NCI-H1105 treated with DMSO at 0.1 percent for 48 hours (cell line): ENCODE measurements around the gene PSMB8.
"Not testable (repeated sequence)": the region's sequence is repeated elsewhere in the genome, so short reads cannot be mapped to it uniquely, and the experiment has no call there.

Source experiments
- DNase-seq: peaks from one replicate; lab custom pipeline; 2025; lab: John Stamatoyannopoulos, UW

The PSMB8 gene

DNA sequence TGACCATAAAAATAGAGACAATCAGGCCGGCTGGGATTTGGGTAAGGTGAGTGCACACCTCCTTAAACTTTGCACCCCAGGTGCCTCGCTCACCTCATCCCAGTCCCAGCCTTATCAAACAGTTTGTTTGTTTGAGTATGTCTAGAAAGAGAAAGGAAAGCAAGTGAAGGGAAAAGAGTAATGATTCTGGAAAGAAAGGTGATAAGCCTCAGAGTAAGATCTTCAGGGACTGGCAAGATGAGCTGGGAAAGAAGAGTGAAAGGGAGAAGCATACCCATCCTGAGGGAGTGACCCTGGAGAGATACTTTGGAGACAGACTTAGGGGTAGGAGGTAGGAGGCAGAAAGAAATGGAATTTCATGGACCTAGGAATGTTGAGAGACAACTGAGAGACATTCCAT lies 7.0 kb downstream of the PSMB8 start:
- DNase-seq = no peak

DNA sequence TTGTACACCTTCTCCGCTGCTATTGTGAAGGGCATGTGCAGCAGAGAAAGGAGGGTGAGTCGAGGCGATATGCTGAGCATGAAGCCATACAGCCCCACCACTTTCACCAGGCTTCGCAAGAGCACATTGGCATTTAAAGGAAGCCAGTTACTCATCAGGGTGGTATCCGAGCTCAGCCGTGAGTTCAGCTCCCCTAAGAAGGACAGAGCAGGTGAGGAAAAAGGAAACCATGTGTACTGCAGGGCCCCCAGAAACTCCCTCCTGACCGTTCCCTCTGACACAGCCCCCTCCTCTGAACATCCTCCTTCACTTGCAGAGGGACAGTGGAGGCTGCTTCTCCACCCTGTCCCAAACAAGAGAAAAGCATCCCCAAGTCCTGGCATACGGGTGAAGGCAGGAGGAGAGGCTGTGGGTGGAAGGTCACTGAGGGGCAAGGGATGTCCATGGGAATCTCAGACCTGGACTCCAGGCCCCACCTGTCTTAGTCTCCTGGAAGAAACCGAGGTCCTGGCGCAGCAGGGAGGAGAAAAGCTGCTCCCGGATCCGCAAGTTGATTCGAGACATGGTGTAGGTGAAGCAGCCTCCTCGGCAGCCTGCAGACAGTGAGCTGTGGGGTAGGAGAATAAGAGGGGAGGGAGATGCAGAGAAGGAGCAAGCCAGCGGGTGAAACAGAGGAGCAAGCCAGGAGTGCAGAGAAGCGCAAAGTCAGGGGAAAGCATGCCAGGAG lies 8.5 kb downstream of the PSMB8 start:
- no peak for DNase-seq

DNA sequence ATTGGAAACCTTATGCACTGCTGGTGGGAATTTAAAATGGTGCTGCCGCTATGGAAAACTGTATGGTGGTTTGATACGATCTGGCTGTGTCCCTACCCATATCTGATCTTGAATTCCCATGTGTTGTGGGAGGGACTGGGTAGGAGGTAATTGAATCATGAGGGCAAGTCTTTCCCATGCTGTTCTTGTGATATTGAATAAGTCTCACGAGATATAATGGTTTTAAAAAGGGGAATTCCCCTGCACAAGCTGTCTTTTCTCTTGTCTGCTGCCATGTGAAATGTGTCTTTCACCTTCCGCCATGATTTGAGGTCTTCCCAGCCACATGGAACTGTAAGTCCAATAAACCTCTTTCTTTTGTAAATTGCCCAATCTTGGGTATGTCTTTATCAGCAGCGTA lies 10.2 kb downstream of the PSMB8 start:
- DNase-seq = no peak

DNA sequence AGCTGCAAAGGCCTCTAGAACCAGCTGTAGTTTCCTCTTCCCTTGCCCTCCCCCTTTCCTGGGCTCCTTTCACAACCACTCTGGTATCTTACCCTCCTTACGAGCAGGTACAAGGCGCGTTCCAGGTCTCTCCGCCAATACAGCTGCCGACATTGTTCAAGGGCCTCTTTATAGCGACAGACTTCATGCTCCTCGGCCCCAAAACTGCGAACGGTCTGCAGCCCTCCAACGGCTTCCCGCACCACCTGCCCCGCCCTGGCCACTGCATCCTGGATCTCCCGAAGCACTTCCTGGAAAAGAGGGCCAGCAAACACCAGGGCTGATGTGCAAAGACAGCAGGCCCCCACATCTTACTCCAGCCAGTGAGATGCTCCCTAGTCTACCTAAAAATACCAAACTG lies 11.3 kb downstream of the PSMB8 start:
- DNase-seq = no peak

DNA sequence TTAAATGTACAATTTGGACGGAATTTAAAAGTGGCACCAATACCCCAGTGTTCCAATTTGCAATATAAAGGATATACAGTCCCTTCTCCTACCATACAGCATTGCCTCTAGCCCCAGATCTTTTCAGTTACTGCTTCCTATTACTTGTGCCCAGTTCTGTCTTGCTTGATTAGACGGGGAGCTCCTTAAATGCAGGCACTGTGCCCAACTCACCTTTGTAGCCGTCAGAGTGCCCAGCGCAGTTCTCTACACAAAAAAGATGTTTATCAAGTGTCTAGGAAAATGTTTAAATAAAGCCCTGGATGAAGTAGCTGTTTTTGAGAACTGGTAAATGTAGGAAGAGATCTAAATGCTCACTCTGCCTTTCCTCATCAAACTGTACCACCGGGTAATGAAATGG lies 12.9 kb downstream of the PSMB8 start:
- DNase-seq = no peak

DNA sequence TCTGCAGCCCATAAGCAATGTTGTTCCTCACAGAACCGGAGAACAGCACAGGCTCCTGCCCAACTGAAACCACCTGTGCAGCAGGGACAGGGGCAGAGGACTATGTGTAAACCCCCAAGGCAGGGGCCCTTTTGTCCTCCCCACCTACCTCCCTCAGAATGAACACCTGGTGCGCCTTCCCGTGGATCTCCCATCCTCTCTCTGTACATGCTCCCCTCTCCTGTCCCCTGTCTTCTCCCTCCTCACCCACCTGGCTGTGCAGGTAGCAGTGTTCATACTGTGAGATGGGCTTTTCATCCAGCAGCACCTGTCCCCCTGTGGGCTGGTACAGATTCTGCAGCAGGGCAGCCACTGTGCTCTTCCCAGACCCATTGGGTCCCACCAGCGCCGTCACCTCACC lies 13.8 kb downstream of the PSMB8 start:
- DNase-seq = no peak

DNA sequence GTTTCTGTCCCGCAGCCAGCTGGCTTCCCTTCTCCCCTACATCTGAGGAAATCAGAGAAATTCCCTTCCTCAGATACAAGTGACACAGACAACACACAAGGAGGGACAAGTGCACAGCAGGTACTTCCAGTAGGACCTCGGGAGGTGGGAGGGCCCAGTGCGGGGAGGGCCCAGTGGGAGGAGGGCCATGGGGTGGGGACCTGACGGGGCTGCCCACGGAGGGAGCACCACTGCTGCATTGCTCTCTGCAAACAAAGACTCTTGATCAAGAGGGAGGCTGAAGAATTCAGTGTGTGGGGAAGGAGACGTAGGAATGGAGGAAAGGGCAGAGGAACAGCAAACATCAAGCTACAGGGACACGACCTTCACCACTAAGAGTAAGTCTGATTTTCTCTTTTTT lies 14.4 kb downstream of the PSMB8 start:
- no peak for DNase-seq

DNA sequence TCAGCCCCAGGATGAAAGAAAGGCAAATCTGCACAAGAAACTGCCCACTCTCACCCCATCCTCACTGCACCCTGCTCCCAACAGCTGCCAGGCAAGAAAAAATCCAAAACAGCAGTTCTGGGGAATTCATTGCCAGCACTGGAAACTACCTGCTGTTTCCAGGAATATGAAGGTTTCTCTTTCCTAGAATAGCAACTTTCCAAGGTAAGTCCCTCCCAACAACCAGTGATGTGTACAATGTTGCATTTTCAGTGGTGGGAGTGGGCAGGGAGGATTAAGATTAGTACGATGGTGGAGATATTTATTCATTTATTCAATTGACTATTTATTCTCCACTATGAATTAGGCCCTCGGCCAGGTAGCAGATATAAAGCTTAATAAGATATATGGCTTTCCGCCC lies 16.8 kb downstream of the PSMB8 start:
- DNase-seq = no peak

DNA sequence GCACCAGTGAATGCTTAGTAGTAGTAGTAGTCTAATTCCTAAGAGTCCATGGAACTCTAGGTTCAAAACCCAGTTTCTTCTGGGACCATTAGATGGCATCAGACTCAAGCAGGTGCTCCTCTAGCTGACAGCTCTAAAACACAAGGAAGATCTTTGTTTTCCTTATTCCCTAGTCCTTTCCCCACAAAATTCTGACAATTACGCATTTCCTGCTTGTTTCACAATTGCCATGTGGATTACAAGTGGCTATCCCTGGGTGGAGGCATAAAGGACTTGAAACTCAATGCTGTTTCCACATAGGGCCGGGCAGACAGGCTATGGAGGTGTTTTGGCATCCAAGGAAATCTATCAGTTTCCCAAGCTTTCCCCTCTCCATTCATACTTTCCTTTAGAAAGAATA lies 17.9 kb downstream of the PSMB8 start:
- DNase-seq = peak; percentile 5

DNA sequence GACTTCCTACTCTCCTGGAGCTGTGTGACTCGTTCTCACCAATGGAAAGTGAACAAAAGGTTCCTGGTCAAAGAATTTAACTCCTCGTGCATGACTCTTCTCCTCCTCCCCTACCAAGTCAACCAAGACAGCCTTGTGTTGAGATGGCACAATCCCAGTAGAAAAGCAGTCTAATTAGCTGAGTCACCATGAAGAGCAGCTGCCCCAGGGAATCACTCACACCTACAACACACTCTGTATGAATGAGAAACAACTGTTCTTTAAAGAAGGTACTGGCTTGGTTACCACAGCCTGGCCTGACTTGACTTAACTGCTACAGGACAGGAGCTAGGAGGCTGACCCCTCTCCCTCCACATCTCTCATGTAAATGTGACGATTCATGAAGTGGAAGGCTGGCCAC lies 24.1 kb downstream of the PSMB8 start:
- DNase-seq = no peak

DNA sequence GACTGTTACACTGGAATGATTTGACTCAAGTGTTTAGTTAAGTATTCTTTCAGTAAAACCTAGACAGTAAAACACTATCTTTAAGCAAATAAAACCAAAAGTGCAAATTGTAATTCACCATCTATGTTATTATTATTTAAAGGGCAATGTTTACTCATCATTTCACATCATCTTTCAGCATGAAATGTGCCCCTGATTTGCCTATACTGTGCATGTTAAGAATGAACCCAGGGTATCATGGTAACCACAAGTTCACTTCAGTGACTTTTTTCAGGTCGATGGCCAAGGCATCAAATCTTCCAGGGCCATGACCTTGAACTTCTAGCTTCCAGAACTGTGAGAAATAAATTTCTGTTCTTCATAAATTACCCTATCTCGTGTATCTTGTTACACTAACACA lies 25.0 kb downstream of the PSMB8 start:
- DNase-seq = no peak

DNA sequence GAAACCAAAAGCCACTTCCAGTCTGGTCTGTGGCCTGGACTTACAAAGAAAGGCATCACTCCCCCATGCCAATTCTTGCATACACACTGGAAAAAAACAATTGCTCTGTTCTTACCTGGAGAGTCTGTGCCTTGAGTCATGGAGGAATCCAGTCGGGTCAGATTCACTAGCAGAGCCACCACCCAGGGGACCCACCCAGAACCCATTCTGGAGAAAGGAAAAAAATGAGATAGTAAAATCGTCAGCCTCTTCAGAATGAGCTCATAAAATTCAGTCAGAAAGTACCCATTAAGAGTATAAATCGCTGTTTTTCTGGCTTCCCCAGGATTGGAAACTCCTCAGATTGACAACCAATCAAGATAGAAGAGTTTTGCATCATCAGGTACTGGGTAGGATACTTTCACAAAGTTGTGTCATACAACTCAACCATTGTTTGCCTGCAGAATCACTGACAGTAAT lies 27.1 kb downstream of the PSMB8 start, which contains the start of gene HLA-DOB:
TSS of gene HLA-DOB (minus strand) at position 257 of the 459 bp plus-strand sequence. CDS start at position 206, 51 bp downstream.
- DNase-seq = no peak

DNA sequence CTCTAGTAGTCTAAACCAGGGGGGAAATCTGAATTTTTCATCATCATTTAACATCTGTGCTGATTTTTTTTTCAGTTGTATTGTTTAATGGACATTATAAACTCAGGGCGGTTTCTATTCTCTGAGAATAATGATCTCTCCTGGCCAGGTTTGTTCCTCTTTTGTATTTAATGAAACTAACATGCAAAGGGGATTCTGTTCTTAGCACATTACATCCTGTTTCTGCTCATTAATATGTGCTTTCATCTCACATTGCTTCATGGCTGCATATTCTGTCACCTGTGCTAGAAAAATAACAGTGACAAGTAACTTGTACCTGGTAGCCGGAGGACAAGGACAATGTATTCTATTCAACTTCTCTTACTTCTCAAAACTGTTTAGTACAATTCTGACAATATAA lies 27.9 kb downstream of the PSMB8 start:
- no peak for DNase-seq

DNA sequence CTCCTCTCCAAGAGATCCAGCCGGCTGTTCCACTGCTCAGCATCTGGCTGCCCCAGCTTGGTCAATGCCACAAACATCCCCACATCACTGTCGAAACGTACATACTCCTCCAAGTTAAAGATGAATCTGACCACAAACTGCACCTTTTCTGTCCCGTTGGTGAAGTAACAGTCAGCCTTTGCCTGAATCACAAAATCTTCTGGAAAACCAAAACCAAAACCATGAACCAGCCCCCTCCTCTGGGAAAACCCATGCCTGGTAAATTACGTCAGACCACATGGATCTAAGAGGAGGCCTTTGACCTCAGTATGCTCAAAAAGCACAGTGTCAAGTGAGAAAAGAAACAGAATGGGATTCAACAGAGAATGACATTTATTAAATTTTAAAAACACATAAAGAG lies 28.7 kb downstream of the PSMB8 start:
- DNase-seq = no peak

DNA sequence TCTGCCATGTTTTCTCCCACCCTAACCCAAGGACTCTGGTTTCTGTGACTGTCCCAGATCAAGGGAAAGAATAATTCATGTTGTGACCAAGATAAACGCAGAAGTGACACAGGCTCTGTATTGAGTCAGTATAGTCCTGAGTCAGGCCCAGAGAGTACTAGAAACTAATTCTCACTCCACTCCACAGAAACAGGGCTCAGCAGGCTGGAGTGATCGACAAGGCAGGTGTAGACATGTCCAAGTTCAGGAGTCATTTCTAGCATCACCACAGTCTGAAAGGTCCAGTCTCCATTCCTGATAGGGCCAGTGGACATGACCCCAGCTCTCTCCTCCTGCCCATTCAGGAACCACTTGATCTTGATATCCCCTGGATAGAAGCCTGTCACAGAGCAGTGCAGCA lies 29.7 kb downstream of the PSMB8 start:
- DNase-seq = no peak

DNA sequence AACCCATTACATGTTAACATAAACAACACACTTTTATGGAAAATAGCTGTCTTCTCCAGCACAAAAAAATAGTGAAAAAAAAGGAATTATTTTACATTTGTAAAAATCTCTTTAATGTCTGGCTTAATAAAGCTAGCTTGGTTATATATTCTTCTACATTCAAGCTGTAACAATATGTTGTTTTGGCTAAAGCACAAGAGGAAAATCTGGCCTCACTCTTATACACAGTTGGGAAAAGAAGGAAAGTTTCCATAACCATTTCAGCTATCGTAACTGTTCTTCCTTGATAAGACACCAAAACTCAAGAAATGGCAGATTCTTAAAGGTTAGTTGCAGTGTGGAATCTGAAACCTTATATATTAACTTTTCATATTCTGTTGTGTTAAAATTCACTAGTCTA lies 34.7 kb downstream of the PSMB8 start:
- no peak for DNase-seq

DNA sequence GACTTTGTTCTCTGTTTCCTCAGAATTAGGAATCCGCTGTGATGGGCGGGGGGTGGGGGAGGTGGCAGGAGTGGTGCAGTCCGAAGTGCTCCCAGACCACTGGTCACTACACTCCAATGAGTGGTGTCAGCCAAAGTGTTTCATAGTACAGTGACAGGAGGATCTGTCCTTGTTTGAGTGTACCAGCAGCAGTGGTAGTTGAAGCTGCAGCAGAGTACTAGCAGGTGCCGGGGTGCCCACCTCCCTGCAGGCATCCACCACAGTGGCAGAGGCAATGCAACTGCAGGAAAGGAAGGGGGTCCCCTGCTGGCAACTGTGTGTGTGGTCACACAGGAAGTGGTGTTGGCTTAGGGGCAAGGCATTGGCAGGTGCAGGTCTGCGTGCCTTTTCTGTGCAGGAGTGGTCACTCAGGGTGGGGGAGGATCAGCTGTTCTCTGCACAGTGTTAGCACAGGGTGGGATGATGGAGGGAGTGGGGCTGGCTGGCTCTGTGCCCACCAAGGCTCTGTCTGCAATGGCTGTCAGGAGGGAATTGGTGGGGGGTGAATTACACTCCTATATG lies 36.7 kb downstream of the PSMB8 start:
- no peak for DNase-seq

DNA sequence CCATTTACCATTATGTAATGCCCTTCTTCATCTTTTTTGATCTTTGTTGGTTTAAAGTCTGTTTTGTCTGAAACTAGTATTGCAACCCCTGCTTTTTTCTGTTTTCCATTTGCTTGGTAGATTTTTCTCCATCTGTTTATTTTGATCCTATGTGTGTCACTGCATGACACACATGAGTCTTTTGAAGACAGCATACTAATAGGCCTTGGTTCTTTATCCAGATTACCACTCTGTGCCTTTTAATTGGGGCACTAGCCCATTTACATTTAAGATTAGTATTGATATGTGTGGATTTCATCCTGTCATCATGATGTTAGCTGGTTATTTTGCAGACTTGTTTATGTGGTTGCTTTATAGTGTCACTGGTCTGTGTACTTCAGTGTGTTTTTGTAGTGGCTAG lies 38.4 kb downstream of the PSMB8 start:
- not testable (repeated sequence) for DNase-seq

DNA sequence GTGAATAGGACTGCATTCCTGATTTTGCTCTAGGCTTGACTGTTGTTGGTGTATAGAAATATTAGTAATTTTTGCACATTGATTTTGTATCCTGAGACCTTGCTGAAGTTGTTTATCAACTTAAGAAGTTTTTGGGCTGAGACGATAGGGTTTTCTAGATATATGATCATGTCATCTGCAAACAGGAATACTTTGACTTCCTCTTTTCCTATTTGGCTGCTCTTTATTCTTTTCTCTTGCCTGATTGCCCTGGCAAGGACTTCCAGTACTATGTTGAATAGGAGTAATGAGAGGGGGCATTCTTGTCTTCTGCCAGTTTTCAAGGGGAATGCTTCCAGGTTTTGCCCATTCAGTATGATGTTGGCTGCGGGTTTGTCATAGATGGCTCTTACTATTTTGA lies 40.4 kb downstream of the PSMB8 start:
- DNase-seq = no peak

DNA sequence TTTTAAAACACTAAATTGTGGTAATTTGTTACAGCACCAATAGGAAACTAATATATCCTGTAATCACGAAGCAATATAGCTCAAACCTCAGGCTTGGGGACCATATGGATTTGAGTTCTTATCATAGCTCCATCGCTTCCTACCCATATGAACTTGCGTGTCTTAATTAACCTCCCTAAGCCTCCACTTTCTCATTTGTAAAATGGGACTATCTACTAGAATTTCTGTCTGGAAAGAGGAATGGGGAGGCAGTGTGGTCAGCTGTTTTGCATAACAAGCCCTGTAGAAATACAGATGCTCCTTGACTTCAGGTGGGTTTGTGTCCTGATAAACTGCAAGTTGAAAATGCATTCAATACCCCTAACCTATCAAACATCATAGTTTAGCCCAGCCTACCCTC lies 44.1 kb downstream of the PSMB8 start:
- DNase-seq = no peak

DNA sequence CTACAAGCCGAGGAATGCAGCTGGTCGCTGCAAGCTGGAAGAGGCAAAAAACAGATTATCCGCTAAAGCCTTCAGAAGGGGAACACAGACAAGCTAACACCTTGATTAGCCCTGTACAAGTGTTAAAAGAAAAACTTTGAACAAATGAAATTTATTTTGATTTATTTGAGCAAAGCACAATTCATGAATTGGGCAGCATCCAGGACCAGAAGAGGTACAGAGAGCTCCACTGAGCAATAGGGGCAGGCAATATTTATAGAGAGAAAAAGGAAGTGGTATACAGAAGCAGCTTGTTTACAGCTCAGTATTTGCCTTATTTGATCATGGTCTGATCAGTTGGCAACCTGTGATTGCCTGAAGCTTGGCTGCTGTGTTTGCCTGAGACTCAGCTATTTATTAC lies 44.7 kb downstream of the PSMB8 start:
- DNase-seq = no peak

DNA sequence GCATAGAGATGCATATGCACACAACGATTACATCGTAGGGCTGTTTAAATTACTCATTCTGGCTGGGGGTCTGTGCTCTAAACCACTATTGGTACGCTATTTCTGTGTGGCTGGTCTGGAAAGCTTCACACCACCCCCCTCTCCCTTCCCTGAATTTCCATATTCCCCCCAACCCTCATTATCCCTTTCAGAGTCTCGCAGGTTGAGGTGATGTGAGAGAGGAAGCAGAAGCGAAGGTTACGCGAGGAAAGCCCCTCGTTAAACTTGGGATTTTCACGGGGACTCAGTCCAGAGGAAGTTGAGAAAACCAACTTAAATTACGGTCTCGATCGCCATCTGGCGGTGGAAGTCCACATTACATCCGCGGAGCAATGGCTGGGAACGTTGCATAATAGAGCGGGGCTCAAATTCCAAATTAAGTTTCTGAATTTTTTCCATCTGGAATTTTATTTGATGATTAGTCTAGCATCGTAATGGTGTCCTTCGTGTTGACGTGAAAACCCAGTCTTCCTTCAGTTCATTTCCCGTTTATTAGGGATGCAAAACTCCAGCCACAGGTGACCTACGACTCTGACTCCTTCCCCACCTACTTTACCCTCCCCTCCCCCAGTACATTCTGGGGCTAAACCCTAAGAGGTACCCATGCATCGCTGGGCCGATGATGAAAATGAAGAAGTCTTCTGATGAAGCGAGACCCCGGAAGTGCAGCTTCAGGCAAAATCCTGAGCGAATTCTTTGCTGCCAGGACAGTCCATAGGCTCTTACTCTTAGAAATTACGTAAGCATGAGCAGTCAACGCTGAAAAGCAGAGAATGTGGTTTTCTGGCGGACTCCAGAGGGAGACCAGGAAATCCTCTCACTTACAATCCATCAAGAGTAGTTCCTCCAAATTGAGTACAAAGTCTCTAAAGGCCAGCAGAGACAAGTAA lies 46.7 kb downstream of the PSMB8 start:
- DNase-seq = peak; percentile 40

DNA sequence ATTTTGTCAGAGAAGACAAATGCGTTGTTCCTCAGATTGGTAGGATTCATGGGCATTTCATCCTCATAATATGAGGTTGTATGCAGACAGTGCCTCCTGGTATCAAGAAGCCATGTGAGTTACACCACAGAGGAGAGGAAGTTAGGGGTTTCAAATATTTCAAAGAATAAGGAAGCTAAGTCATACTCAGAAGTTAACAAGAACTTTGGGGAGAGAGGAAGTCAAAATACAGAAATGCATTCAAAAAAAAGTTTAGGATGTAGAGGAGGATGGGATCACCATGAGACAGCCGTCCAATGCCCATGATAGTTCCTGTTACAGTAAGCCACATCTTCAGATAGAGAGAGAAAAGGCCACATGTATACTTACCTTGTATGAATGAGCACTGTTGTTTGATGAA lies 49.3 kb downstream of the PSMB8 start:
- DNase-seq = no peak
